GM10266 (cell line): ENCODE results near the gene DIS3L2.
"Not testable (repeated sequence)": the region's sequence is repeated elsewhere in the genome, so short reads cannot be mapped to it uniquely, and the experiment has no call there.

ENCODE experiments used
- DNase-seq: peaks from one replicate; pipeline ENCODE4 v3.0.0; 2012; ENCODE audit errors: extremely low spot score
- TF ChIP-seq, protein P1 (sequence below): IDR thresholded peaks from 2 replicates; pipeline ENCODE4 v1.5.1; 2012; ENCODE audit warnings: mild to moderate bottlenecking, low read depth; ENCODE audit not compliant: control insufficient read depth, insufficient read depth; ENCODE audit errors: missing control alignments

DIS3L2 gene

DNA sequence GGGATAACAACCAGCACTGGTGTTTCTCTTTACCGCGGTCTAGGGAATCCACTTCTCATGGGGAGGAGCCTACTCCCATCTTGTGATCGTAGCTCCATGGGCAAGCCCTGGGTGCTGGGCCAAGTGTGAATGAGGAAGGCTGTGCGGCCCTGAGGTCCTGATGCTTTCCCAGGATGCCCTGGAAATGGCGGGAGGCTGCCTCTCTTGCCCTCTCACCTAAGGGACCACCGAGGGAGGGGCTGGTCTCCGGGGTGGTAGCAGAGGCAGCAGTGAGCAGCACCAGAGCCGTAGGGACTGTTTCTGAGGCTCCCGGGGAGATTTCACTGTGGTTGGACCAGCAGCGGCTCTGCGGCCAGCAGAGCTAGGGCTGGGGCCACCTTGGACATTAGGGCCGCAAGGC lies 19.8 kb upstream of the DIS3L2 start:
- no peak for DNase-seq
- TF ChIP-seq, protein P1, sequence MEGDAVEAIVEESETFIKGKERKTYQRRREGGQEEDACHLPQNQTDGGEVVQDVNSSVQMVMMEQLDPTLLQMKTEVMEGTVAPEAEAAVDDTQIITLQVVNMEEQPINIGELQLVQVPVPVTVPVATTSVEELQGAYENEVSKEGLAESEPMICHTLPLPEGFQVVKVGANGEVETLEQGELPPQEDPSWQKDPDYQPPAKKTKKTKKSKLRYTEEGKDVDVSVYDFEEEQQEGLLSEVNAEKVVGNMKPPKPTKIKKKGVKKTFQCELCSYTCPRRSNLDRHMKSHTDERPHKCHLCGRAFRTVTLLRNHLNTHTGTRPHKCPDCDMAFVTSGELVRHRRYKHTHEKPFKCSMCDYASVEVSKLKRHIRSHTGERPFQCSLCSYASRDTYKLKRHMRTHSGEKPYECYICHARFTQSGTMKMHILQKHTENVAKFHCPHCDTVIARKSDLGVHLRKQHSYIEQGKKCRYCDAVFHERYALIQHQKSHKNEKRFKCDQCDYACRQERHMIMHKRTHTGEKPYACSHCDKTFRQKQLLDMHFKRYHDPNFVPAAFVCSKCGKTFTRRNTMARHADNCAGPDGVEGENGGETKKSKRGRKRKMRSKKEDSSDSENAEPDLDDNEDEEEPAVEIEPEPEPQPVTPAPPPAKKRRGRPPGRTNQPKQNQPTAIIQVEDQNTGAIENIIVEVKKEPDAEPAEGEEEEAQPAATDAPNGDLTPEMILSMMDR, result no peak

DNA sequence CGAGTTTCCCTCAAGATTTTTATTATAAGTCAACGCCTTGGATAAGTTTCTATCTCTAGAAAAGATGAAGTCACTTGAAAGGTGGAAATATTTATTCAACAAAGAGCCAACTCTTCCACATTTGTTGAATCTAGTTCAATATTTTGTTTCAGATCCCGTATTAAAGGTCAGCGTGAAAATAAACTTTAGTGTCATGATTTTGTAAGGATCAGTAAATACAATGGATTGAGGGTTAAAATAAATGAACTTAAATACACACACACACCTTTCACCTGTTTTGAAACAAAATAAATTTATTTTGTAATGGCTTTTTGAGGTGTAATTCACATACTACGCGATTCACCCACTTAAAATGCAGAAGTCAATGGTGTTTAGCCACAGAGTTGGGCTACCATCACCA lies 19.3 kb upstream of the DIS3L2 start:
- no peak for DNase-seq
- TF ChIP-seq, protein P1, result no peak

DNA sequence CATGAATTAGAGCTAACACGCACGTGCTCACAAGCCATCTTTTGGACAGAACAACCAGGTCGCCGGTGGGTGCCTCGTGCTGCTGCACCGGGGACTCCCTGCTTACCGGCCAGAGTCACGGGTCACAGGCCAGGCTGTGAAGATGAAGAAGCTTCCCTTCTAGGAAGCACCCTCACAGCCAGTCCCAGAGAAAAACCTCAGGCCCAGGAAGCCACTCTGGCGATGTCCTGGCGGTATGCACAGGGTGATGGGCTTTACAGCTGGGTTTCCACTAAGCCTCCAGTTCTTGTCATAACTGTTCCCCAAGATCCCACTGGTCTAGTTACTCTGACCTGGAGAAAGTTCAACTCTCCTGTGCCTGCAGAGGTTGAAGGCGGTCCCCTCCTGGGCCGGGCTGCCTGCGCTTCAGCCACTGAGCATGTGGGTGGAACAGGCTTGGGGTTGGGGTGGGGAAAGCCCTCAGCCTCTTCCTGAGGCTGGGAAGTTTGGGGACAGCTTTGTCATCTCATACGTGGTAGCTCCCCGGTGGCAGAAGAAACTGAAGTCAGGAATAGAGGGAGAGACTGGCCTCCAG lies 15.2 kb upstream of the DIS3L2 start:
- TF ChIP-seq, protein P1, result no peak
- DNase-seq, result no peak

DNA sequence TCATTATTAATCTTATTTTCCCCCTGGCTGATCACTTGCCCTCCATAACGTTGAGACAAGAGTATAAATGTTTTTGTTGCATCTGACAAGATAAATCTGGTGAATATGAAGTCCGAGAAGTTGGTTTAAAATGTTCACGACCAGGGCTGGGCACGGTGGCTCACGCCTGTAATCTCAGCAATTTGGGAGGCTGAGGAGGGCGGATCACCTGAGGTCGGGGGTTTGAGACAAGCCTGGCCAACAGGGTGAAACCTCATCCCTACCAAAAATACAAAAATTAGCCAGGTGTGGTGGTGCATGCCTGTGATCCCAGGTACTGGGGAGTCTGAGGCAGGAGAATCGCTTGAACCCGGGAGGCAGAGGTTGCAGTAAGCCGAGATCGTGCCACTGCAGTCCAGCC lies 14.4 kb upstream of the DIS3L2 start:
- DNase-seq, result not testable (repeated sequence)

DNA sequence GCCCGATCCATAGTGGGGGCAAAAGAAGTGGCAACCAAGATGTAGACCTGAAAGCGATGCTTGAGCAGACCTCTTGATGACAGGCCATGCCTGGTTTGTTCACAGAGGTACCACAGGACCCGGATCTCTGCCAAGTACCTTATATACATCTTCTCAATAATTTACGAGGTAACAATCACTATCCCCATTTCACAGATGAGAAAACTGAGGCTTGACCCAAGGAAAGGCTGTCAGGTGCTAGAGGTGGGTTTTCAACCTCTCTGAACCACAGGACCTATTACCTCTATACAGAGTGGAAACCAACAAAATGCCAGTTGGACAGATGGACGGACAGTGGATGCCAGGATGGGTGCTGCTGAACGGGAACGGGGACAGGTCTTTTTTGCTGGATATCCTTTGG lies 13.8 kb upstream of the DIS3L2 start:
- TF ChIP-seq, protein P1, result no peak

DNA sequence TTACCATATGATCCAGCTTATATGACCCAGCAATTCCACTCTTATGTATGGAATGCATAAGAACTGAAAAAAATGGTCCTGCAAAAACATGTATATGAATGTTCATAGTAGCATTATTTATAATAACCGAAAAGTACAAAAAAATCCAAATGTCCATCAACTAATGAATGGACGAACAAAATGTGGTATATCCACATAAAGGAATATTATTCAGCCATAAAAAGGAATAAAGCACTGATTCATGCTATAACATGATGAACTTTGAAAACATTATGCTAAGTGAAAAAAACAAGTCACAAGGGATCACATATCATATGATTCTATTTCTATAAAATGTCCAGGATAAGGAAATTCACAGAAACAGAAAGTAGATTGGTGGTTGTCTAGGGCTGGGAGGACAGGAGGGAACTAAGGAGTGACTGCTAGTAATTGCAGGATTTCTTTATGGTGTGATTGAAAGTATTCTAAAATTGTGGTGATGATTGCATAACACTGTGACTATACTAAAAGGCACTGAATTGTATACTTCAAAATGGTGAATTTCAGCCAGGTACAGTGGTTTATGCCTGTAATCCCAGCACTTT lies 10.0 kb upstream of the DIS3L2 start:
- no peak for DNase-seq
- TF ChIP-seq, protein P1, result no peak

More for the DNA sequence above, 13.8 kb upstream of the DIS3L2 start:
- DNase-seq, result no peak

DNA sequence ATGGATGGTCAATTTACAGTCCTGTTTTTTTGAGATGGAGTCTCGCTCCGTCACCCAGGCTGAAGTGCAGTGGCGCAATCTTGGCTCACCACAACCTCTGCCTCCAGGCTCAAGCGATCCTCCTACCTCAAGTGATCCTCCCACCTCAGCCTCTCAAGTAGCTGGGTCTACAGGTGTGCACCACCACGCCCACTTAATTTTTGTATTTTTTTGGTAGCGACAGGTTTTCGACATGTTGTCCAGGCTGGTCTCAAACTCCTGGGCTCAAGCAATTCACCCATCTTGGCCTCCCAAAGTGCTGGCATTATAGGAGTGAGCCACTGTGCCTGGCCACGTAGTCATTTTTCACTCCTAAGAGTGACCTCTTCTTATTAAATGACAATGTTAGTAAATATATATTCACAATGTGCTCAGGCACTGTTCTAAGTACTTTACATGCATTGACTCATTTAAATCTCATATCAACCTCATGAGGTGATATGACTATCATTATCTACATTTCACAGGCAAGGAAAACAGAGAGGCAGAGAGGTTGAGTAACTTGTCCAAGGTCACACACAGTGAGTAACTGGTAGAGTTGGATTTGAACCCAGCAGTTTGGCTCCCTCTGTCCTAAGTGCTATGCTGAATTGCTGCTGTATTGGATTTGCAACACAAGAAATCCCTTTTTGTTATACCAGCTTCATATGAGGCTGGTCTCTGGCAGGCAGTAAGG lies 5.6 kb upstream of the DIS3L2 start:
- TF ChIP-seq, protein P1, result no peak
- no peak for DNase-seq
